Measurements from ENCODE around the gene TRPC4AP.

TRPC4AP gene

GRCh38 chr20:35017099-35017835, 75.3 kb downstream of the TRPC4AP start:
- no peak for DNase-seq (ENCODE audit: extremely low read depth in 1 of 2, low read depth in 1 of 2)

GRCh38 chr20:35015863-35016193, 76.8 kb downstream of the TRPC4AP start:
- DNase-seq (ENCODE audit: extremely low read depth in 1 of 2, low read depth in 1 of 2), result no peak

GRCh38 chr20:35014537-35014936, 78.1 kb downstream of the TRPC4AP start:
- no peak for DNase-seq (ENCODE audit: extremely low read depth in 1 of 2, low read depth in 1 of 2)

GRCh38 chr20:35013421-35014411, 78.9 kb downstream of the TRPC4AP start:
- no peak for DNase-seq (ENCODE audit: extremely low read depth in 1 of 2, low read depth in 1 of 2)

- no peak for DNase-seq (ENCODE audit: extremely low read depth in 1 of 2, low read depth in 1 of 2)
Observed at GRCh38 chr20:35012227-35013069, 80.2 kb downstream of the TRPC4AP start.

- DNase-seq (ENCODE audit: extremely low read depth in 1 of 2, low read depth in 1 of 2), result no peak
Observed at GRCh38 chr20:35011589-35012226, 80.9 kb downstream of the TRPC4AP start.

- no peak for DNase-seq (ENCODE audit: extremely low read depth in 1 of 2, low read depth in 1 of 2)
Observed at GRCh38 chr20:35010405-35011192, 82.0 kb downstream of the TRPC4AP start.

- no peak for DNase-seq (ENCODE audit: extremely low read depth in 1 of 2, low read depth in 1 of 2)
Observed at GRCh38 chr20:35009665-35010328, 82.8 kb downstream of the TRPC4AP start.

GRCh38 chr20:35008411-35009342, 83.9 kb downstream of the TRPC4AP start:
- DNase-seq (ENCODE audit: extremely low read depth in 1 of 2, low read depth in 1 of 2), result no peak

GRCh38 chr20:35007891-35008290, 84.7 kb downstream of the TRPC4AP start:
- DNase-seq (ENCODE audit: extremely low read depth in 1 of 2, low read depth in 1 of 2), result no peak

GRCh38 chr20:35007413-35007812, 85.2 kb downstream of the TRPC4AP start:
- no peak for DNase-seq (ENCODE audit: extremely low read depth in 1 of 2, low read depth in 1 of 2)

- DNase-seq (ENCODE audit: extremely low read depth in 1 of 2, low read depth in 1 of 2), result no peak
Observed at GRCh38 chr20:35006531-35006971, 86.1 kb downstream of the TRPC4AP start.

GRCh38 chr20:35006009-35006408, 86.6 kb downstream of the TRPC4AP start:
- DNase-seq (ENCODE audit: extremely low read depth in 1 of 2, low read depth in 1 of 2), result no peak

- no peak for DNase-seq (ENCODE audit: extremely low read depth in 1 of 2, low read depth in 1 of 2)
Observed at GRCh38 chr20:35005463-35005961, 87.1 kb downstream of the TRPC4AP start.

GRCh38 chr20:35004749-35005462, 87.7 kb downstream of the TRPC4AP start:
- no peak for DNase-seq (ENCODE audit: extremely low read depth in 1 of 2, low read depth in 1 of 2)

- DNase-seq (ENCODE audit: extremely low read depth in 1 of 2, low read depth in 1 of 2), result no peak
Observed at GRCh38 chr20:35004051-35004725, 88.4 kb downstream of the TRPC4AP start.
